SIG-M5 treated with dmso at 0.1 percent for 504 hours (cell line): ENCODE results near the gene GPR52.
"Not testable (repeated sequence)": the region's sequence is repeated elsewhere in the genome, so short reads cannot be mapped to it uniquely, and the experiment has no call there.

ENCODE experiments used
- DNase-seq: peaks from one replicate; lab custom pipeline; 2025; ENCODE audit not compliant: unreplicated experiment; lab: John Stamatoyannopoulos, UW

The GPR52 gene

GRCh38 chr1:174447866-174448530 is at the start of gene GPR52:
Gene GPR52, plus strand, starts transcription at chr1:174447964. Its CDS starts 148 bp downstream, at chr1:174448112.
- no peak for DNase-seq

GRCh38 chr1:174398246-174398645 is 49.5 kb upstream of the GPR52 start:
- no peak for DNase-seq

- DNase-seq: no peak
Measured at GRCh38 chr1:174399211-174399610, 48.6 kb upstream of the GPR52 start.

- DNase-seq: no peak
Measured at GRCh38 chr1:174401075-174401474, 46.7 kb upstream of the GPR52 start.

GRCh38 chr1:174405219-174405618 is 42.5 kb upstream of the GPR52 start:
- no peak for DNase-seq

GRCh38 chr1:174406421-174406820 is 41.3 kb upstream of the GPR52 start:
- no peak for DNase-seq

- DNase-seq: no peak
Measured at GRCh38 chr1:174407665-174408064, 40.1 kb upstream of the GPR52 start.

GRCh38 chr1:174408146-174408545 is 39.6 kb upstream of the GPR52 start:
- no peak for DNase-seq

- DNase-seq: not testable (repeated sequence)
Measured at GRCh38 chr1:174409801-174410200, 38.0 kb upstream of the GPR52 start.

GRCh38 chr1:174413632-174414031 is 34.1 kb upstream of the GPR52 start:
- DNase-seq: no peak

GRCh38 chr1:174414203-174414602 is 33.6 kb upstream of the GPR52 start:
- no peak for DNase-seq

GRCh38 chr1:174415506-174415905 is 32.3 kb upstream of the GPR52 start:
- no peak for DNase-seq

GRCh38 chr1:174417921-174418320 is 29.8 kb upstream of the GPR52 start:
- DNase-seq: no peak

GRCh38 chr1:174425121-174425520 is 22.6 kb upstream of the GPR52 start:
- no peak for DNase-seq

GRCh38 chr1:174426153-174426552 is 21.6 kb upstream of the GPR52 start:
- DNase-seq: no peak

- no peak for DNase-seq
Measured at GRCh38 chr1:174428033-174428432, 19.7 kb upstream of the GPR52 start.

- no peak for DNase-seq
Measured at GRCh38 chr1:174428739-174429138, 19.0 kb upstream of the GPR52 start.

GRCh38 chr1:174433451-174433850 is 14.3 kb upstream of the GPR52 start:
- no peak for DNase-seq

- no peak for DNase-seq
Measured at GRCh38 chr1:174445351-174445750, 2.4 kb upstream of the GPR52 start.

GRCh38 chr1:174445817-174446216 is 1.9 kb upstream of the GPR52 start:
- DNase-seq: no peak

- no peak for DNase-seq
Measured at GRCh38 chr1:174448531-174448883, 743 bp downstream of the GPR52 start.

- no peak for DNase-seq
Measured at GRCh38 chr1:174448974-174449373, 1.2 kb downstream of the GPR52 start.

- no peak for DNase-seq
Measured at GRCh38 chr1:174451408-174451807, 3.6 kb downstream of the GPR52 start.
